GM18499 (cell line): Measurements from ENCODE around the gene BMAL1.
"Not testable (repeated sequence)": the region's sequence is repeated elsewhere in the genome, so short reads cannot be mapped to it uniquely, and the experiment has no call there.

Experiments
- ATAC-seq: cut with Tn5 transposase; IDR thresholded peaks from one replicate; pipeline ENCODE4 v1.9.1; 2021; ENCODE audit warnings: moderate number of reproducible peaks; ENCODE audit not compliant: insufficient read depth, unreplicated experiment

The BMAL1 gene

DNA sequence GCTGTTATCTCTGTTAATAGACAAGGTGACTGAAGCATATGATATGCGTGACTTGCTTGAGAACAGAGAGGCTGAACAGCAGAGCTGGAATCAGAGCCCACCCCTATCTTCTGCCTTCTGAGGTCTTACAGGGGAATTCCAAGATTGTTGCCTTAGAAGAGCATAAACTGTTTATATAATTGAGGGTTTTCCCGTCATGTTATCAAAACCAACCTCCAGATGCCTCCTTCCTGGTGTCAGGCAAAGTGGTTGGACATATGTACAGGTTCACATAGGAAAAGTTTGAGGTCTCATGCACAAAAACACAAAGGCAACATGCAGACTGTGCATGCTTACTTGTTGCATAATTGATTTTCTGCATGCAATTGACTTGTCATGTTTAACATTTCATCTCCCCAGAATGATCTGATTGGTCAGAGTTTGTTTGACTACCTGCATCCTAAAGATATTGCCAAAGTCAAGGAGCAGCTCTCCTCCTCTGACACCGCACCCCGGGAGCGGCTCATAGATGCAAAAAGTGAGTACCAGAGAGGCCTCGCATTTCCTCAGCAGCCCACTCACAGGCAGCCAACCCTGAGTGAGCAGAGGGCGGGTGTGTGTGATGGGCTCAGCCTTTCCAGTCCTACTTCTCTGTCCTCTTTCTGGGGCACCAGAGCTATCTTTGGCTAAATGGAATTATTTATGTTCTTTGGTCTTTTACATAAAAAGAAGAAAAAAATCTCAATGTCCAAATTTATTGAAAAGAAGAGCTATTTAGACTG is 88.9 kb downstream of the BMAL1 start:
- ATAC-seq = no peak

GRCh38 chr11:13367115-13367514 is 89.5 kb downstream of the BMAL1 start:
- no peak for ATAC-seq

- ATAC-seq = no peak
Measured at GRCh38 chr11:13368041-13368446, 90.5 kb downstream of the BMAL1 start.

GRCh38 chr11:13373216-13373615 is 95.6 kb downstream of the BMAL1 start:
- no peak for ATAC-seq

DNA sequence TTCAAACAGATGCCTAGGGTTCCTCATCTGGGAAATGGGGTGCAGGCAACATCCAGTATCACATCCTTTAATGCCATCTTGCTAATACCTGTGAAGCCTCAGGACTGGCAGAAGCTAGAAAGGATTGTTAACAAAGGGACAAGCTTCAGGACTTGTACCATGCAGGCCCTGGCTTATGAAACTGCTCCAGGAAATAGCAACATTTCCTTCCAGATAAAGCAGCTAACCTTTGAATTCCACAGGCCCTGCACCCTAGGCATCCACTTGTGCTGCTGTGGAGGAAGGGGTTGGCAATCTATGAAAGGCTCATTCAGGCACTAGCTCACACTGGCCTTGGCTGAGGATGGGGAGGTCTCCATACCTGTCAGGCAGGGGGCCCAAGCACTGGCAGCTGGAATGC is 98.2 kb downstream of the BMAL1 start:
- ATAC-seq = no peak

DNA sequence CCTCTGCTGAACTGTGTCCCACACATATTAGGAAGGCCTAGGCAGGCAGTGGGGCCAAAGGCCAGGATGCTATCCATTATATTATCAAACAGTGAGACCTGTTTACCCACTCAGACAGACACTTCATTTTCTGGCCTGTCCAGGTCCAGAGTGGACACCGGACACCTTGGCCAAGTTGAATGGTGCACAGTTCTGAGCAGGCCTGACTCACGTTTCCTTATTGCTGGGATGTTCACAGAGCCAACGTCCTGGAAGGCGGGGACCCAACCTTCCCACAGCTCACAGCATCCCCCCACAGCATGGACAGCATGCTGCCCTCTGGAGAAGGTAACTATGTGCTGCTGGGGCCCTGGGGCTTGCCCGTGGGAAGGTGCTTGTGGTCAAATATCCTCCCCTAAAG is 98.8 kb downstream of the BMAL1 start:
- no peak for ATAC-seq

DNA sequence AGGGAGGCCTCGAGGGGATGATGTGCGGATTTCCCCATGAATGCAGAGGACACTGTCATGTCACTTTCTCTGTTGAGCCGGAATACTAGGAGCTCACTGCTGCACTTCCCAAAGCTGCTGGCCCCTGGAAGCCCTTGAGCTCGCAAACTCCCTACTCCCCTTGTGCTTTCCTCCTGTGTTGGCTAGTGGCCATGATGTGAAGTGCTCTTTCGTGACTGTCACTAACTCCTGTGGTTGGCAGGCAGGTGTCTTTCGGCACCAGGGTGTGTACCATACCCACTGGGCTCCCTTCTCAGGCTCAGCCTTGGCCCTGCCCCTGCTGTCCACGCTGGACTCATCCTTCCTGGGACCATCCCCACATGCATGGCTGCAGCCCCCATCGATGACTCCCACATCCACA is 99.2 kb downstream of the BMAL1 start:
- no peak for ATAC-seq

DNA sequence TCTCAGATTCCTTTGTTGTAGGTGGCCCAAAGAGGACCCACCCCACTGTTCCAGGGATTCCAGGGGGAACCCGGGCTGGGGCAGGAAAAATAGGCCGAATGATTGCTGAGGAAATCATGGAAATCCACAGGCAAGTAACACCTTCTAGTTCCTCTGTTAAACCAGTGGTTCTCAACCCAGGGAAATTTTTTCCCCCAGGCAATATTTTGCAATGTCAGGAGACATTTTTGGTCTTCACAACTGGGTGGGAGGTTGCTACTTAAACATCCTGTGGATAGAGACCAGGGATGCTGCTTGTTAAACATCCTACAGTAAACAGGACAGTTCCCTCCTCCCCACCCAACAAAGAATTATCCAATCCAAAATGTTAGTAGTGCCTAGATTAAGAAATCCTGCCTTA is 100.7 kb downstream of the BMAL1 start:
- ATAC-seq = no peak

GRCh38 chr11:13380731-13381130 is 103.1 kb downstream of the BMAL1 start:
- ATAC-seq = no peak

- ATAC-seq = no peak
Measured at GRCh38 chr11:13382751-13383150, 105.2 kb downstream of the BMAL1 start.

DNA sequence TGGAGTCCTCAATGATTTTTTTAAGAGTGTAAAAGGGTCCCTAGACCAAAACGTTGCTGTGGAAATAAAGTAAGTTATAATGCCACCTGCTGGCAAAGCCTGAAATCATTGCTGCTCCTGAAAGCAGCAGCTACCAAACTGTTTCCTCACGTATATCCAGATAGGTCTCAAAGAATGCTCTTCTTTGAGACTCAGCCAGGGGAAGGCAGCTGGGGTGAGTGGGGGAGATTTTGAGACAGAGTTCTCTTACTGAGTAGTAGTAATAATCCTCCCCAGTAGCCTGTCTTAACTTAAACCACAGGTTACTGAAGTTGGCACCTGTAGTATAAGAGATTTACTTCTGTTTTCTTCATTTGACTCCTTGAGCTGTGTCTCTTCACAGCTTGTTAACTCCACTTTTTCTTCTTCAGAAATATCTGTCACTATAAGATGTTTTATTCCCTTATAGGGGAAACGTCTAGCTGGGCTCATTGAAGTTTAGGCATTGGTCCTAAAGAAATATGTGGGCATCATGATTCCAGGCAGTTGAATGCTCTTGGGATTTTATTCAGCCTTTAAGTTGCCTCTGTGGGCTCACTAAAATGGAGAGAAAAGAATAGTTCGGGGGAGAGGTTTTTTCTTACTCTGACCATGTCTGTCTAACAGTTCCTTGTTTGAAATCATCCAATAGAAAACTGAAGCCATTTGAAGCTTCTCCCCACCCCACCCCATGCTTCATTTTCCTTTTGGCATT is 107.5 kb downstream of the BMAL1 start:
- no peak for ATAC-seq

GRCh38 chr11:13386567-13386966 is 109.0 kb downstream of the BMAL1 start:
- ATAC-seq = no peak

DNA sequence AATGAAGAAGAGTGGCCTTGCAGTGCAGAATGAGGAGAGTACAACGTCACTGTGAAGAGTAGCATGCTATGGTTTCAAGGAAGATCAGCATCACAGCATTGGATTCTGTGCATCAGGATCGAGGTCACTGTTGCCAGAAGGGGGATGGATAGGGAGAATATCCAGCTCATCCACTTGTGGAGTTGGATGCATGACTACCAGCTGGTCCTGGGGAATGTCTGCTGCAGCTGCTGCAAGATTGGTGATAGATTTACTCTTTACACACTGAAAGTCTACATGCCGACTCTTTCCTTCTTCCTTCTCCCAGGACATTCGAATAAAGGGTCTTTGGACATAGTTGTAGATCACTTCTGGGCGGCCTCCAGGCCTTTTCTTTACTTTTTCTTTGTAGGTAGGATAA is 111.2 kb downstream of the BMAL1 start:
- ATAC-seq = no peak

GRCh38 chr11:13391217-13391616 is 113.6 kb downstream of the BMAL1 start:
- no peak for ATAC-seq

DNA sequence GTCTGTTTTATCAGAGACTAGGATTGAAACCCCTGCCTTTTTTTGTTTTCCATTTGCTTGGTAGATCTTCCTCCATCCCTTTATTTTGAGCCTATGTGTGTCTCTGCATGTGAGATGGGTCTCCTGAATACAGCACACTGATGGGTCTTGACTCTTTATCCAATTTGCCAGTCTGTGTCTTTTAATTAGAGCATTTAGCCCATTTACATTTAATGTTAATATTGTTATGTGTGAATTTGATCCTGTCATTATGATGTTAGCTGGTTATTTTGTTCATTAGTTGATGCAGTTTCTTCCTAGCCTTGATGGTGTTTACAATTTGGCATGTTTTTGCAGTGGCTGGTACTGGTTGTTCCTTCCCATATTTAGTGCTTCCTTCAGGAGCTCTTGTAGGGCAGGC is 120.7 kb downstream of the BMAL1 start:
- ATAC-seq = not testable (repeated sequence)

- ATAC-seq = no peak
Measured at GRCh38 chr11:13405220-13405619, 127.6 kb downstream of the BMAL1 start.

- ATAC-seq = no peak
Measured at GRCh38 chr11:13415201-13415600, 137.6 kb downstream of the BMAL1 start.

- no peak for ATAC-seq
Measured at GRCh38 chr11:13421561-13421960, 144.0 kb downstream of the BMAL1 start.

- no peak for ATAC-seq
Measured at GRCh38 chr11:13423372-13423771, 145.8 kb downstream of the BMAL1 start.

DNA sequence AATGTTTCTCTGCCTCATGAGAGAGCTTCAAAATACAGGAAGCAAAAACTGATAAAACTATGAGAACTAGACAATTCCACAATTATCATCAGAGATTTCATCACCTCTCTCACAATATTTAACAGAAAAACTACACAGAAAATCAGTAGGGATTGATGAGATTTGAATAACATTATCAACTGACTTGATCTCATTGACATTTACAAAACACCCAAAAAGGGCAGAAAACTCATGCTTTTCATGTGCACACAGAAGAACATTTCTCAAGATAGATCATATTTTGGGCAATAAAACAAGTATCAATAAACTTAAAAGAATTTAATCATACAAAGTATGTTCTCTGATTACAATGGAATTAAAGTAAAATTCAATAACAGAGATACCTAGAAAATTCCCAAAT is 149.8 kb downstream of the BMAL1 start:
- ATAC-seq = no peak

GRCh38 chr11:13429288-13429687 is 151.7 kb downstream of the BMAL1 start:
- no peak for ATAC-seq

- ATAC-seq = no peak
Measured at GRCh38 chr11:13429836-13430235, 152.2 kb downstream of the BMAL1 start.
